ENCODE data around the gene TULP3. TPM values are rescaled to one million over a fixed set of nuclear protein-coding genes. Genes with fewer than 3 reads are reported as not detected.

TULP3 gene
- total and polyA plus RNA-seq, 2 donors (not counting 3 experiments of a cell fraction or from before 2014, with no cell fraction given), result 30.8 to 31.0 TPM

GRCh38 chr12:2857576-2857975 is 33.1 kb upstream of the TULP3 start:
- no peak for FAIRE-seq
- Histone ChIP-seq H4K20me1 (replicated peaks; ENCODE audit: control insufficient read depth, extremely low read depth, insufficient read depth, low read length) (no peaks in the 10 kb centered on the region), H2AFZ (ENCODE audit: low read depth, low read length) (no peak overlapping the region), H3K36me3 (ENCODE audit: control insufficient read depth in 2 of 2, extremely low read depth in 1 of 2, insufficient read depth in 2 of 2, low read length in 2 of 2) (peaks cover 2 to 8% of the 10 kb centered on the region in 2 experiments), H3K9ac (replicated peaks; ENCODE audit: extremely low read depth, insufficient read depth, low read length) (no peak overlapping the region), H3K27ac (ENCODE audit: insufficient read depth, low read depth, low read length) (no peak overlapping the region), H3K27me3 (ENCODE audit: control insufficient read depth in 2 of 2, insufficient read depth in 2 of 2, low read length in 2 of 2) (no peaks in the 10 kb centered on the region), H3K9me3 (replicated peaks; ENCODE audit: control insufficient read depth, insufficient read depth, low read length) (no peaks in the 10 kb centered on the region), H3K4me3 (replicated peaks in 1 of 3; ENCODE audit: insufficient read depth in 1 of 3, low read depth in 1 of 3, low read length in 3 of 3) (no peak overlapping the region), H3K4me1 (ENCODE audit: control insufficient read depth, extremely low read depth, insufficient read depth, low read length) (no peaks in the 10 kb centered on the region), H3K4me2 (ENCODE audit: insufficient read depth, low read length) (no peak overlapping the region), H3K9me1 (replicated peaks; ENCODE audit: control insufficient read depth, extremely low read depth, insufficient read depth, low read length) (no peaks in the 10 kb centered on the region), H3K79me2 (ENCODE audit: control insufficient read depth, insufficient read depth, low read length) (no peaks in the 10 kb centered on the region)
- intact Hi-C loops (cut with micrococcal nuclease), result no loop called here
- BruUV-seq (replicated peaks), result TSS peak; percentile 48
- POLR2A ChIA-PET, result no interaction called here
- DNase-seq (ENCODE audit: low read depth, low spot score), result no peak
- CTCF ChIA-PET, result interaction anchor here (1.1 to 3.2 kb wide), 5 partner anchors 8 to 184 kb away, joined by 3 to 14 read pairs (median 4); partner anchors contain the start of genes FOXM1 and RHNO1
- TF ChIP-seq FOS (IDR thresholded peaks at IDR 0.05; ENCODE audit: borderline replicate concordance, insufficient read depth, low read length) (no peak), MYC (IDR thresholded peaks at IDR 0.05; ENCODE audit: low read depth, low read length) (no peak), POLR2AphosphoS5 (IDR thresholded peaks at IDR 0.05; ENCODE audit: insufficient read depth, low read depth, low read length) (no peak), EZH2 (IDR thresholded peaks at IDR 0.05; ENCODE audit: borderline replicate concordance, low read depth, low read length, severe bottlenecking) (no peak), JUN (IDR thresholded peaks at IDR 0.05; ENCODE audit: borderline replicate concordance, insufficient read depth, insufficient read length, low read depth) (no peak), GATA2 (IDR thresholded peaks at IDR 0.05; ENCODE audit: insufficient read depth, insufficient read length, low read depth, low read length) (no peak), CTCF (IDR thresholded peaks at IDR 0.05; ENCODE audit: extremely low read depth in 1 of 2, insufficient read depth in 1 of 2, low read depth in 1 of 2, low read length in 2 of 2) (no peak), POLR2A (IDR thresholded peaks at IDR 0.05; ENCODE audit: low read depth, low read length) (no peak), MAX (IDR thresholded peaks at IDR 0.05; ENCODE audit: insufficient read depth, insufficient read length) (no peak)
- dilution Hi-C loops (cut with MboI; ENCODE audit: extremely low pct_ligation_motif_present, low sequenced_read_pairs), result no loop called here

All from endothelial cell of umbilical vein (primary cell).